HepG2 (cell line): ENCODE measurements around the gene RPS6KB2. TPM values are rescaled to one million over a fixed set of nuclear protein-coding genes. Genes with fewer than 3 reads are reported as not detected.

Experiments
- ZNF230 ChIP-seq: sonication (generic); formaldehyde crosslinking; IDR thresholded peaks from 2 replicates; pipeline ENCODE4 v1.4.0; 2020; ENCODE audit warnings: mild to moderate bottlenecking, missing genetic modification reagents
- ZNF510 ChIP-seq: sonication (generic); formaldehyde crosslinking; IDR thresholded peaks from 2 replicates; pipeline ENCODE4 v1.4.0; 2020; ENCODE audit warnings: low read depth, mild to moderate bottlenecking, missing genetic modification reagents
- ZNF687 ChIP-seq: sonication (generic); formaldehyde crosslinking; IDR thresholded peaks from 2 replicates; pipeline ENCODE4 v1.5.1; 2020; ENCODE audit warnings: mild to moderate bottlenecking, missing genetic modification reagents, moderate library complexity
- ZNF704 ChIP-seq: sonication (generic); formaldehyde crosslinking; IDR thresholded peaks from 2 replicates; pipeline ENCODE4 v1.8.1; 2023; ENCODE audit warnings: mild to moderate bottlenecking, inconsistent platforms, moderate library complexity, missing genetic modification reagents, borderline replicate concordance
- ZNF775 ChIP-seq: sonication (generic); formaldehyde crosslinking; IDR thresholded peaks from 2 replicates; pipeline ENCODE4 v1.4.0; 2020; ENCODE audit warnings: missing genetic modification reagents, mild to moderate bottlenecking, moderate library complexity, borderline replicate concordance
- polyA plus RNA-seq, 8 experiments: library from polyadenylated mRNA; depleted of rRNA in 3 of 8; stranded (reverse) in 7 of 8; unstranded in 1 of 8; fragments of >200 nt; fragmentation: Illumina TruSeq in 4 of 8; extraction: Trizol in 4 of 8; gene quantifications; 2 replicates each; pipeline versions ENCODE4 v1.2.1 to v1.2.3, GENCODE V29; 2011 to 2016; ENCODE audit warnings: low read depth in 4 of 8, missing spikeins in 1 of 8, mixed read lengths in 1 of 8; ENCODE audit not compliant: insufficient read depth in 1 of 8
- total RNA-seq, 5 experiments: library from RNA; depleted of rRNA; stranded (reverse); fragments of >200 nt; fragmentation: Illumina TruSeq; extraction: Trizol; gene quantifications; 2 replicates each; pipeline ENCODE4 v1.2.3, GENCODE V29; 2016; ENCODE audit warnings: low read depth in 1 of 5

Gene RPS6KB2
- total and polyA plus RNA-seq, 2 of the 13 experiments (the other 11 are each of a cell fraction or from before 2014, with no cell fraction given), result 52.9 to 54.8 TPM

GRCh38 chr11:67423891-67424613 lies 4.2 kb upstream of the RPS6KB2 start (continued):
- TF ChIP-seq ZNF687 (CRISPR knock-in tag), result peak; percentile 29; the same call in 1 of the 2 replicates
- no peak for TF ChIP-seq ZNF704 (CRISPR knock-in tag)
- TF ChIP-seq ZNF510 (CRISPR knock-in tag), result no peak
- no peak for TF ChIP-seq ZNF775 (CRISPR knock-in tag)
- no peak for TF ChIP-seq ZNF230
- TF ChIP-seq, all 625 proteins: peak for 2
